Mammary epithelial cell (primary cell): ENCODE data around the gene PRICKLE2.

Experiments used
- EZH2 ChIP-seq: IDR thresholded peaks from 2 replicates; pipeline ENCODE4 v1.6.1; 2012; ENCODE audit warnings: low read length, inconsistent platforms, borderline replicate concordance
- TF ChIP-seq, protein P1 (sequence below), 2 donors: IDR thresholded peaks in 1 of 2; conservative IDR thresholded peaks in 1 of 2; 2 replicates each; pipeline ENCODE4 v1.5.1; 2011 to 2012; ENCODE audit warnings: inconsistent platforms in 2 of 2, low read length in 2 of 2, mild to moderate bottlenecking in 2 of 2, control low read depth in 1 of 2, low read depth in 1 of 2; ENCODE audit not compliant: insufficient read depth in 1 of 2; ENCODE audit errors: extremely low read depth in 1 of 2

DNA sequence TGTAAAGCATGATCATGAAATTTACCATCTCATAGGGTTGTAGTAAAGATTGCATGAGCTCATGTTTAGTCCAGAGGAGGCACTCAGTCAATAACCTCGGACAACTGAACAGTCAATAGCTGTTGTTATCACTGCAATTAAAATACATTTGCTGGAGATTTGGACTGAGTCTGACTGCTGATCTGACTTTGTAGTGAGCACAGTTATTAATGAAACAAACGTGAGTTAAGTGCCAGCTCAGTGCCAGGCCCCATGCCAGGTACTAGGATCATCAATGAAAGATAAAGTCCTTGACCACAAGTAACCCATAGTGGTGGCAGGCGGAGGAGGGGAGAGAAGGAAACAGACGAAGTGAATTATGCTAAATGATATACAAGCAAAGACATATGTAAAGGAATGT is 43.7 kb upstream of the PRICKLE2 start:
- TF ChIP-seq, protein P1, sequence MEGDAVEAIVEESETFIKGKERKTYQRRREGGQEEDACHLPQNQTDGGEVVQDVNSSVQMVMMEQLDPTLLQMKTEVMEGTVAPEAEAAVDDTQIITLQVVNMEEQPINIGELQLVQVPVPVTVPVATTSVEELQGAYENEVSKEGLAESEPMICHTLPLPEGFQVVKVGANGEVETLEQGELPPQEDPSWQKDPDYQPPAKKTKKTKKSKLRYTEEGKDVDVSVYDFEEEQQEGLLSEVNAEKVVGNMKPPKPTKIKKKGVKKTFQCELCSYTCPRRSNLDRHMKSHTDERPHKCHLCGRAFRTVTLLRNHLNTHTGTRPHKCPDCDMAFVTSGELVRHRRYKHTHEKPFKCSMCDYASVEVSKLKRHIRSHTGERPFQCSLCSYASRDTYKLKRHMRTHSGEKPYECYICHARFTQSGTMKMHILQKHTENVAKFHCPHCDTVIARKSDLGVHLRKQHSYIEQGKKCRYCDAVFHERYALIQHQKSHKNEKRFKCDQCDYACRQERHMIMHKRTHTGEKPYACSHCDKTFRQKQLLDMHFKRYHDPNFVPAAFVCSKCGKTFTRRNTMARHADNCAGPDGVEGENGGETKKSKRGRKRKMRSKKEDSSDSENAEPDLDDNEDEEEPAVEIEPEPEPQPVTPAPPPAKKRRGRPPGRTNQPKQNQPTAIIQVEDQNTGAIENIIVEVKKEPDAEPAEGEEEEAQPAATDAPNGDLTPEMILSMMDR (conservative IDR thresholded peaks at IDR 0.05 in 1 of 2, IDR thresholded peaks at IDR 0.05 in 1 of 2; ENCODE audit: extremely low read depth in 1 of 2, insufficient read depth in 1 of 2, low read depth in 1 of 2, low read length in 2 of 2), result no peak
- TF ChIP-seq EZH2, result no peak
